ENCODE measurements around the gene PTGIS.

The PTGIS gene

DNA sequence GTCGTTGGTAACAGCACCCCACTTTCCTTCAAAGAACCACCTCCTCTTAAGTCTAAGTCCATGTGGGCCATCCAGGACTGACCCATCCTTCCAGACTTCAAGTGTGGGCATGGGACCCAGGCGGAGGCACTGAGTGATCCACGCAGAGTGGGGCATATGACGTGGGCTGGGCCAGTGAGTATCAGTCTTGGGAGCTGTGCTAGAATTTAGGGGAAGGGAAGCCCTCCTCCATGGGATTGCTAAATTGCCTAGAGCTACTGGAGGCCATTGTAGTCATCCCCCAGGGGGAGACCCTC lies 50.2 kb downstream of the PTGIS start:
- in situ Hi-C loops (cut with HindIII; ENCODE audit: low pct_unique_long_range_greater_than_20kb, low sequenced_read_pairs): no loop called here
- DNase-seq (ENCODE audit: low read depth in 1 of 2, low spot score in 1 of 2): no peak
- no peak for TF ChIP-seq JUND (IDR thresholded peaks at IDR 0.05; ENCODE audit: low read depth)

GRCh38 chr20:49516916-49517804 lies 50.8 kb downstream of the PTGIS start:
- DNase-seq (ENCODE audit: low read depth in 1 of 2, low spot score in 1 of 2): no peak
- in situ Hi-C loops (cut with HindIII; ENCODE audit: low pct_unique_long_range_greater_than_20kb, low sequenced_read_pairs): no loop called here

GRCh38 chr20:49515586-49515985 lies 52.4 kb downstream of the PTGIS start:
- no peak for TF ChIP-seq JUND (IDR thresholded peaks at IDR 0.05; ENCODE audit: low read depth)
- peak in 1 of 2 experiments; percentile 62 for DNase-seq (ENCODE audit: low read depth in 1 of 2, low spot score in 1 of 2)
- in situ Hi-C loops (cut with HindIII; ENCODE audit: low pct_unique_long_range_greater_than_20kb, low sequenced_read_pairs): no loop called here

More at GRCh38 chr20:49516916-49517804, 50.8 kb downstream of the PTGIS start:
- no peak for TF ChIP-seq JUND (IDR thresholded peaks at IDR 0.05; ENCODE audit: low read depth)

DNA sequence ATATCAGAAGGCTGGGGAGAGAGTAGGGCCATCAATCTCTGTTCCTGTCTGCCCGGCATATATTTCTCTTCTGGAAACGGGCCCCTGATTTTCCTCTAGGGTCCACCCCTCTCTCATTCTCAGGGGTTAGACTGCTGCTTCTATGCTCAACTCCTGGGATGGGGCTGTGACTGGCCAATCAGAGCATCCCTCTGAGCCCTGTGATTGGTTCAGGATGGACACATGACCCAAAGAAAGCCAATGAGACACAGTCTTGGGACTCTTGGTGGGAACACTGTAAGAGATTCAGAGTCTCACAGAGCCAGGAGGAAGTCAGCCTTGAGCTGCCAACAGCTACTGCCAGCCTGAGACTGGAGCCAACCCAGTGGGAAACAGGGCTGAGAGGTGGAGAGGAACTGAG lies 54.4 kb downstream of the PTGIS start:
- in situ Hi-C loops (cut with HindIII; ENCODE audit: low pct_unique_long_range_greater_than_20kb, low sequenced_read_pairs): no loop called here
- no peak for DNase-seq (ENCODE audit: low read depth in 1 of 2, low spot score in 1 of 2)
- TF ChIP-seq JUND (IDR thresholded peaks at IDR 0.05; ENCODE audit: low read depth): no peak

DNA sequence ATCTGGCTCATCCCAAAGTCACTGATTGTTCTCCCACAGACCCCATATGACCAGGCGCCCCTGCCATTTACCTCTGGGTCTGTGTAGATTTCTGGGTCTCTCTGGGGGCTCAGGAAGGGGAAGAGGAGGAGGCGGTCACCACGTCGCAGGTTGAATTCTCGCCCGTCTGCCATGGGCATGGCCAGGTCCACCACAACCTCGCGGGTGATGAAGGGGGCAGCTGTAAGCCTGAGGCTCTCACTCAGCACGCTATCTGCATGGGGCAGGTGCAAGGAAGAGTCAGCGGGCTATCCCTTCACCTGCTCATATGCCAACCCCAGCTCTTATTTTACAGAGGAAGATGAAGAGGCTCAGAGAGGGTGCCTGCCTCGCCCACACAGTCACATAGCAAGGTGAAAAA lies 54.9 kb downstream of the PTGIS start:
- TF ChIP-seq JUND (IDR thresholded peaks at IDR 0.05; ENCODE audit: low read depth): no peak
- in situ Hi-C loops (cut with HindIII; ENCODE audit: low pct_unique_long_range_greater_than_20kb, low sequenced_read_pairs): no loop called here
- DNase-seq (ENCODE audit: low read depth in 1 of 2, low spot score in 1 of 2): no peak

- no peak for DNase-seq (ENCODE audit: low read depth in 1 of 2, low spot score in 1 of 2)
- no peak for TF ChIP-seq JUND (IDR thresholded peaks at IDR 0.05; ENCODE audit: low read depth)
- in situ Hi-C loops (cut with HindIII; ENCODE audit: low pct_unique_long_range_greater_than_20kb, low sequenced_read_pairs): no loop called here
Measured at GRCh38 chr20:49511788-49512525, 56.0 kb downstream of the PTGIS start.

- no peak for TF ChIP-seq JUND (IDR thresholded peaks at IDR 0.05; ENCODE audit: low read depth)
- peak; percentile 35 to 47 for DNase-seq (ENCODE audit: low read depth in 1 of 2, low spot score in 1 of 2)
- in situ Hi-C loops (cut with HindIII; ENCODE audit: low pct_unique_long_range_greater_than_20kb, low sequenced_read_pairs): no loop called here
Measured at GRCh38 chr20:49510562-49511122, 57.3 kb downstream of the PTGIS start.

GRCh38 chr20:49508435-49509199 lies 59.3 kb downstream of the PTGIS start:
- no peak for TF ChIP-seq JUND (IDR thresholded peaks at IDR 0.05; ENCODE audit: low read depth)
- peak; percentile 51 to 59 for DNase-seq (ENCODE audit: low read depth in 1 of 2, low spot score in 1 of 2)
- in situ Hi-C loops (cut with HindIII; ENCODE audit: low pct_unique_long_range_greater_than_20kb, low sequenced_read_pairs): no loop called here

DNA sequence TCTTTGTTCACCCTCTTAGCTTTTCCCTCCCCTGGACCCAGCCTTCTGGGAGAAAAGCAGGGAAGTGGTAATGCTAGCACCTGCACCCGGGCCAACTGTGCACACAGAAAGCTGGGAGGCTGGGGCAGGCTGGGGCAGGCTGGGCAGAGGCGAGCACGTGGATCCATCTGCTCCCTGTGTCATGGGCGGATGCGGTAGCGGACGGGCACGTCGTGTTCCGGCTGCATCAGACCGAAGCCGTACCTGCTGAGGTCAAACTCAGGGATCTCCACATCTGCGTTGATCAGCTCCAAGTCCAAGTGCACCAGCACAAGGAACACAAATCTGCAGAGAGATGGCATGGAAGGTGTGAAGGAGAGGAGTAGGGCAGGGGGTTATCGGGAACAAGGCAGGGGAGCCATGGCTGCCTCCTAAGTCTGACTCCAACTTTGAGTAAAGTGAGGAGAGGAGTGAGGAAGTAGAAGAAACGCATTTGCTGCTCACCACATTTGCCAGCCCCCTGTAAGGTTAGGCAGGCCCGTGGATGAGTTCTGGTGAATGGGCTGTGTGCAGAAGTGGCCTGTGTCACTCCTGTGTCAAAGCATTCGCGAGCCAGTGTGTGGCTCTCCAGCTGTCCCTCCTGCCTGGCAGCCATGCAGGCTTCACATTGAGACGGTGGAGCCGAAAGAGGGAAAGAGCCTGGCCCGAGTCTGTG lies 60.0 kb downstream of the PTGIS start:
- in situ Hi-C loops (cut with HindIII; ENCODE audit: low pct_unique_long_range_greater_than_20kb, low sequenced_read_pairs): no loop called here
- no peak for DNase-seq (ENCODE audit: low read depth in 1 of 2, low spot score in 1 of 2)
- no peak for TF ChIP-seq JUND (IDR thresholded peaks at IDR 0.05; ENCODE audit: low read depth)

DNA sequence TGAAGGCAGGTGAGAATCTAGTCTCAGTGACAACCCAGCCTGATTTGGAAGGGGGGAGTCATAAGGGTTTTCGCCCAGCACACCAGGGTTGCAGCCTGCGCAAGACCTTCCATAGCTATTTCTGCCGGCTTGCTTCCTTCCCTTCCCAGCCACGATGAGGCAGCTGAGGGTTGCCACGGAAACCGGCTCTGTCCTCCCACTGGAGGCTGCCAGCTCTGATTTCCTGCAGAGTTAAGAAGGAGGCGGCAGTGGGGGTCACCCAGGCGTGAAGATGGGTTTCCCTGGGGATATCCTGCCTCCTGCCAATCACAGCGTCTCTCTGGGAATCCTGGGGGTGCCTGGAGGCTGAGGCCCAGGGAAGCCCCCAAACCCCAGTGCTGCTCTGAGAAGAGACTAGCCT lies 62.4 kb downstream of the PTGIS start:
- no peak for DNase-seq (ENCODE audit: low read depth in 1 of 2, low spot score in 1 of 2)
- TF ChIP-seq JUND (IDR thresholded peaks at IDR 0.05; ENCODE audit: low read depth): no peak
- in situ Hi-C loops (cut with HindIII; ENCODE audit: low pct_unique_long_range_greater_than_20kb, low sequenced_read_pairs): no loop called here

GRCh38 chr20:49503176-49503575 lies 64.8 kb downstream of the PTGIS start:
- DNase-seq (ENCODE audit: low read depth in 1 of 2, low spot score in 1 of 2): no peak
- no peak for TF ChIP-seq JUND (IDR thresholded peaks at IDR 0.05; ENCODE audit: low read depth)
- in situ Hi-C loops (cut with HindIII; ENCODE audit: low pct_unique_long_range_greater_than_20kb, low sequenced_read_pairs): no loop called here

DNA sequence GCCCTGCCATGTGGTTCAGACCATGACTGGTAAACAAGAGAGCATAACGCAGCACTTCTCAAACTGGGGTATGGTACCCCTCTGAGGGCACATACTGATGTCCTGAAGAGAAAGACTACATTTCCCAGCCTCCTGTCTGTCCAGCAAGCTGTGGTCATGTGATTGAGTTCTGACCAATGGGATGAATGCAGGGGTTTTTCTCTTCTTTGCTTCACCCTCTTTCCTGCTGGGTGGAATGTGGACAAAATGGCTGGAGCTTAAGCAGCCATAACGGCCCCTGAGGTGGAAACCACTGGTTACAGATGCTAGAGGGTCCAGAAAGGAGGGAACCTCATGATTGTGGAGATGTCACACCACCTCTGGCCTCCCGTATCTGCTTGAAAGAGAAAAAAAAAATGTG lies 66.0 kb downstream of the PTGIS start:
- peak in 1 of 2 experiments; percentile 74 for DNase-seq (ENCODE audit: low read depth in 1 of 2, low spot score in 1 of 2)
- in situ Hi-C loops (cut with HindIII; ENCODE audit: low pct_unique_long_range_greater_than_20kb, low sequenced_read_pairs): no loop called here
- TF ChIP-seq JUND (IDR thresholded peaks at IDR 0.05; ENCODE audit: low read depth): no peak

Data from T47D (cell line).